Skin epidermis (tissue), 12 donors: ENCODE data around the gene TXNRD1.

Source experiments
- H3K27ac ChIP-seq, 21 experiments: fragments of 200-600 bp; sonication (generic) in 11 of 21; one replicate each; pipeline ENCODE4 v1.5.0; 2020; ENCODE audit warnings: mild to moderate bottlenecking in 3 of 21, inconsistent platforms in 2 of 21, moderate library complexity in 2 of 21
- H3K4me3 ChIP-seq, 7 experiments: fragments of 200-600 bp; sonication (generic) in 2 of 7; one replicate each; pipeline ENCODE4 v1.5.0; 2020; ENCODE audit warnings: inconsistent platforms in 2 of 7, mild to moderate bottlenecking in 2 of 7, moderate library complexity in 1 of 7

TXNRD1 gene

DNA sequence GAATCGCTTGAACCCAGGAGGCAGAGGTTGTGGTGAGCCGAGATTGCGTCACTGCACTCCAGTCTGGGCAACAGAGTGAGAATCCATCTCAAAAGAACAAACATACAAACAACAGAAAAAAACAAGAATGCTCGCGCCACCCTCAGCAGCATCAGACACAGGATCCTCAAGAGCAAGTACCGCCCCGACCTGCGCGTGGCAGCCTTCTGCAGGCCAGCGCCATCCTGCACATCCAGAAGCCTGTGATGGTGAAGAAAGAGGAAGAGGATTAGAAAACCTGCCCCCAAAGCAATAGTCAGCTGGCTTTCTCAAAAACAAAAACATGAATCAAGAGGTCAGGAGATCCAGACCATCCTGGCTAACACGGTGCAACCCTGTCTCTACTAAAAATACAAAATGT lies 57.9 kb downstream of the TXNRD1 start:
- Histone ChIP-seq H3K27ac (no peak overlapping the region), H3K4me3 (no peak overlapping the region)

DNA sequence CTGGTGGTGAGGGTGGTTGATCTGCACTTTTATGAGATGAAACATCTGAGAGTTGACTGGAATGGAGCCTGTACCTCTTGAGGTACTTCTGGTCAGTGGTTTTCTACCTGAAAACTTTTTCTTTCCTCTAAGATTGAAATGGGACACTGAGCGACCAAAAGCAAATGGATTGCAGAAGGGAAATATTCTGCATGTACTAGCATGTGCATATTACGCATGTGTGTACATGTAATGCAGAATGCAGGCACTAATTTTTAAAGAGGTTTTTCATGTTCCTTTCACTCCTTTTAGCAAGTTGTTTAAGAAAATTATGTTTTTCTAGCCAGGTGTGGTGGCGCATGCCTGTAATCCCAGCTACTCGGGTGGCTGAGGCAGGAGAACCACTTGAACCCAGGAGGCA lies 59.2 kb downstream of the TXNRD1 start:
- Histone ChIP-seq H3K4me3 (no peak overlapping the region), H3K27ac (peak overlapping the region in 1 of 21 experiments; percentile 14)

DNA sequence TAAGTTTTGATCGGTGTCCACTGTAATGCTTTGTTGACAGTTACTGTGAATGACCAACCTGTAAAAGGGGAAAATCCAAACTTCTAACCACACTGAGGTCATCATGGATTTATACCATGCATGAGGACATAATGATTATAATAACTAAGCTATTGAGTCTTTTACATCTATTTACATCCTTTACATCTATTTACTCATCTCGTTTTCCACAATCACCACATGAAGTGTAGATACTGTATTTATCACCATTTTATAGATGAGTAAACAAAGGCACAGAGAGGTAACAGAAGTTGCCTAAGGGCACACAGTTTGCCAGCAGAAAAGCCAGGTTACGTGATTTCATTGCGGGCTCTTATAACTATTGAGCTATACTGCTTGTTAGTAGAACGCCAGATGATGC lies 60.1 kb downstream of the TXNRD1 start:
- peak overlapping the region in 1 of 7 experiments; percentile 8 for H3K4me3 ChIP-seq

DNA sequence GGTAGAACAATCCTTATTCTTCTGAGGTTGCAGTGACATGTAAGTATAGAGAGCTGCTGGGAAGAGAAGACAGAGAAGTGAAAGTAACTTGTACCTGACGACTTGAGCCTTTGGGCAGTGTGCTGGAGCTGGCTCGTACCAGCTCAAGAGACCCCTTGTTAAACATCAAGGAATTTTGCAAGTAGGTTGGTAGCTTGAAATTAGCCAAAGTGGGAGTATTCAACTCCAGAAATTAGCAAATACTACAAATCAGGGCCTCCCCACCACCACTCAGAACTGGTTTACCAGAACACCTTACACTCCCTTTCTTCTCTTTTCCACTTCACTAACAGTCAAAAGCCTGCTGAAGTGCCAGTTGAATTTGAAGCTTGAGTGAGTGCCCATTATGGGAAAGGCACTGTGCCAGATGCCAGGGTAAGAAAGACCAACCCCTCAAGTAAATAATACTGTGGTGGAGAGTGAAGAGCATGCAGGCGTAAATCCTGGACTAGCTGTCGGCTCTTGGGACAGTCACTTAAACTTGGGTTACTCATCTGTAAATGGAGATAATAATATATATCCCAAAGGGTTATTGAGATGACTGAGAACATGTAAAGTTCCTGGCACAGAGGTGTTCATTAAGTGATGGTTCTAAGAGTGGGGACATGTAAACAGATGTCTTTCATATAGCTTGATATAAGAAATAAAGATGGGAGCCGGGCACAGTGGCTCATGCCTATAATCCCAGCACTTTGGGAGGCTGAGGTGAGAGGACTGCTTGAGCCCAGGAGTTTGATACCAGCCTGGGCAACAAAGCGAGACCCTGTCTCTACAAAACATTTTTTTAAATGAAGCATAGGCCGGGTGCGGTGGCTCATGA lies 60.9 kb downstream of the TXNRD1 start:
- H3K27ac ChIP-seq, result peak overlapping the region in 5 of 21 experiments; percentile 2 to 63 (median 52)
- peak overlapping the region in 1 of 7 experiments; percentile 8 for H3K4me3 ChIP-seq

More for the DNA sequence above, 60.1 kb downstream of the TXNRD1 start:
- no peak overlapping the region for H3K27ac ChIP-seq

DNA sequence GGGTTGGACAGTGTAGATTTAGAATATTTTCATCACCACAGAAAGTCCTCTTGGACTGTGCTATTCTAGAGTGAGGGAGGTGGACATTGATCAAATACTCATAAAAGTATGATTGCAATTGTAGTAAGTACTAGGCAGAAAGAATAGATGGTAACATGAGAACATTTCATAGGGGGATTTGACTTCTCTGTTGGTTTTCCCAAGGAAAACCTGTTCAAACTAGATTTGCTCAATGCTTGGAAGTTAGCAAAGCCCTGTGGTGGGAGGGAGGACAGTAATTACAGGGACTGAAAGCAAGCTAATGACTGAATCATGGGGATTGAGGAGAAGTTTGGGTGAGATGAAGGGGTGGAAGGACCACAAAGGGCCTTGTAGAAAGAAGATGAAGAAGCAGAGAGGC lies 63.6 kb downstream of the TXNRD1 start:
- Histone ChIP-seq H3K4me3 (no peak overlapping the region), H3K27ac (no peak overlapping the region)

DNA sequence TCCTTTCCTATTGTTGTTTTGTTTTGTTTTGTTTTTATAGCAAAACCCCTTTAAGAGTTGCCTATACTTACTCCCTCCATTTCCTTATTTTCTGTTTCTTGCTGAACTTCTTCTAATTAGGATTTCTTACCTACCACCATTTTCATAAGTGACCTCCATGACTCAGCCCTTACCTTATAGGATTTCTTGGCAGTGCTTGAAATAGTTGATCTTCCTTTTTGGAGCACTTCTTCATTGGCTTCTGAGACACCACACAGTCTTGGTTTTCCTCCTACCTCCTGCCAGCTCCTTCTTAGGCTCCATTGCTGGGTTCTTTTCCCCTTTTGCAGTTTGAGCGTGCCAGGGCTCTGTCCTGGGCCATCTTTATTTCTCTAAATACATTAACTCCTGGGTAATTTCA lies 64.5 kb downstream of the TXNRD1 start:
- Histone ChIP-seq H3K4me3 (no peak overlapping the region), H3K27ac (peak overlapping the region in 1 of 21 experiments; percentile 26)

DNA sequence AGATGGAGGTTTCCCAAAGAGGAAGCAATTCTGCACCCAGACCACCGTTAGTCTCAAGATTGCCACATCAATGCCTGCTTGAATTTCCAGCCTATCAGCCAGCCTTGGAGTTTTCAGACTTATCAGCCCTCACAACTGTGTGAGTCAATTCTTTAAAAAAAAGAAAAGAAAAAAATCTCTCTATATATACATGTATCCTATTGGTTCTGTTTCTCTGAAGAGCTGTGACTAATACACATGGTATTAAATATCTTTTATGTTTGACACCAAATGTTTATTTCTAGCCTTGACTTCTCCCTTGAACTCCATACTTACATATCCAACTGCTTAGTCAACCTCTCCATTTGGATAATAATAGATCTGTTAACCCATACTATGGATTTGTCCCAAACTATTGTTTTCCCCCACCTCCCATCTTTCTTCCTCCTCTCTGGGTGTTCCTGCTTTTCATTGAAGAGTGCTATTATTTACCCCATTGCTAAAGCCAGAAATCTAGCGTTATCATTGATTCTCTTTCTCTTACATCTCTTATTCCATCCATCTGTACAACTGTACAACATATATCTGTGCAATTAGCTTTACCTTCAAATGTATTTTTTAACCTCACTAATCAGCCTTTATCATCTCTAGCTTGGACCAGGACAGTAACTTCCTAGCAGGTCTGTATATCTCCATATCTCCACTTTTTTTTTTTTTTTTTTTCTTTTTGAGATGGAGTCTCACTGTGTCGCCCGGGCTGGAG lies 65.3 kb downstream of the TXNRD1 start:
- Histone ChIP-seq H3K27ac (peak overlapping the region in 1 of 21 experiments; percentile 26), H3K4me3 (no peak overlapping the region)

DNA sequence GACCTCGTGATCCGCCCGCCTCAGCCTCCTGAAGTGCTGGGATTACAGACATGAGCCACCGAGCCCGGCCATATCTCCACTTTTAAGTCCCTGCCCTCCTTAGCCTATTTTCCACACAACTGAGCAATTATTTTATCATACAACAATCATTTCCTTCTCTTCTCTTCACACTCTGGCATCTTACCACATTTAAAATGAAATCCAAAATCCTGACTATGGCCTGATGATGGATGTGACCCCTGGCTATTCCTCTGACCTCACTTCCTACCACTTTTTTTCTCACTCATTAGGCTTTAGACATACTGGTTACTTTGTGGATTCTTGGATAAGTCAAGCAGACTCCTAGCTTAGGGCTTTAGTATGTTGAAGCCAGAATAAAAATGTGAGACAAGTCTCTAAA lies 66.1 kb downstream of the TXNRD1 start:
- no peak overlapping the region for H3K4me3 ChIP-seq
- no peak overlapping the region for H3K27ac ChIP-seq

DNA sequence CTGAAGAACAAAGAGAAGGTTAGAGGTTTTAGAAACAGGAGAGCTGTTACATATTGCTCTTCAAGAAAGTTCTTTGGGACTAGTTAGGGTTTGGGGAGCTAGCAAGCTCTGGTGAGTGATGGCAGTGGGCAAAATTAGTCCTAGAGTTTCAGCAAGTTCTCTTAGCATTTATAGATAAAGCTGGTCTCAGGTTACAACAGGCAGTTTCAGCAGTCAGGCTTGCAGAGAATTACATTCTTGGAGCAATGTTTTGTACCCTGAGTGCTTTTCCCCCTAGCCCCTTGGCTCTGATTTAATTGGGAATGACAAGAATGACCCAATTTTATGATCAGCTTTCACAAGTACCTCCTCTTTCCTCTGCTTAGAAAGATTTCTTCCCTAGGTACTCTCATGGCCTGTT lies 66.5 kb downstream of the TXNRD1 start:
- no peak overlapping the region for H3K27ac ChIP-seq
- no peak overlapping the region for H3K4me3 ChIP-seq

DNA sequence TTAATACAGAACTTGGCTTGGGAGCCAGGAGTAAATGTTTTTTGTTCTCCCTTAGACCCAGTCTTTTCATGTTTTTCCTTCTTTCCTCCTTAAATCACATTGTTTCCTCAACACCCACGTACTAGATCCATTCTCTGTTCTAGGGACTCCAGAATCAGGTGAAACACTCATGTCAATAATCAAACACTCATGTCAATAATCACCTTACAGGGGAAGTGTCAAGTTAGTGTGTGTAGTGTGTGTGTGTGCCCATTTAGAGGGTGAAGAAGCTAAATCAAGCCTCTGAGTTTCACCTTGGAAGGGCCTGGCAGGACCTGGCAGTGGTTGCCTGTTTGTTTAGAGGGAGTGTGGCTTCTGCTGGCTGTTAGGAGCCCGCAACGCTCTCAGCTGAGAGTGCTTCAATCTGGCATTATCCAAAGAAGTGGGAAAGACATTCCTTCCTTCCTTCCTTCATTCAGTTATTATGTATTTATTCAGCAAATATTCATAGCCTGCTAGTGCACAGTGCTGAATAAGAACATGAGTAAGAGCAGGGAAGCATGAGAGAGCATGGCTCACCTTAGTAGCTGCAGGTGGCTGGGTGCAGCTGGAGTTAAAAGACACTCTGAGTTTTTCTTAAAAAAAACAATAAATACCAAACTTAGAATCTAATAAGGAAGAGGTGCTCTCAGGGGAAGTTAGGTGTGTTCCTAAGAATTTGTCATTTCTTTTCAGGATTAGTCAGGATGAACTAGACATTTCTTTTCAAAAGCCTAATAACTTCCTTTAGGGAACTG lies 70.3 kb downstream of the TXNRD1 start:
- H3K4me3 ChIP-seq, result peak overlapping the region in 2 of 7 experiments; percentile 58 to 62
- peak overlapping the region in 20 of 21 experiments; percentile 72 to 96 (median 88) for H3K27ac ChIP-seq

DNA sequence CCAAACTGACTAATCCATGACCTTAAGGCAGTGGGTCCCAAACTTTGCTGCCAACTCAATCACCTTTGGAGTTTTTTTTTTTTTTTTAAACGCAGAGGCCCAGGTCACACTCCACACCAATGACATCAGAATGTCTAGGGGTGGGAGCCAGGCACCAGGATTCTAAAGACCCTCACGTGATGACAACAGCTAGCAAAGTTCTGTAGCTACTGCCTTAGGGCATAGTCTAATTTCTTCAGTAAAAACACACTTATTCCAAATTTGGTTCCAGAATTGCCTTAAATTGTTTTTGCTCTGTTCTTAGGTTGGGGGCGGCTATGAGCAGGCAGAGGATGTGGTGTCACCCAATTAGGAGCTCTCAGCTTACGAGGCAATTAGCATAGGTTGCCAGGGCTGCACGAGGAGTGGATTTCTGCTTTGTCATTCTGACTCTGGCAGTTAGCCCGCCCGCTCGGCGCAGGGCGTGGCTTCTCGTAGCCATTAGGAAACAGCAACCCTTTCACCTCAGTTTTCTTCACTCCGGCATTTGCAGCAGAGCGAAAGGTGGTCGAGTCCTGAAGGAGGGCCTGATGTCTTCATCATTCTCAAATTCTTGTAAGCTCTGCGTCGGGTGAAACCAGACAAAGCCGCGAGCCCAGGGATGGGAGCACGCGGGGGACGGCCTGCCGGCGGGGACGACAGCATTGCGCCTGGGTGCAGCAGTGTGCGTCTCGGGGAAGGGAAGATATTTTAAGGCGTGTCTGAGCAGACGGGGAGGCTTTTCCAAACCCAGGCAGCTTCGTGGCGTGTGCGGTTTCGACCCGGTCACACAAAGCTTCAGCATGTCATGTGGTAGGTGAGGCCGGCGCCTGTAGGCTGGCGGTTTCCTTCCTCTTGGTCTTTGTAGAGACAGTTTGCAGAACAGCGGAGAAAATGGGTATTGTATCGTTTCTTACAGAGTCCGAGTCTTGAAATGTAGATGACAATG lies 71.2 kb downstream of the TXNRD1 start:
- Histone ChIP-seq H3K4me3 (peak overlapping the region; percentile 47 to 62 (median 58)), H3K27ac (peak overlapping the region in 20 of 21 experiments; percentile 72 to 96 (median 88))

DNA sequence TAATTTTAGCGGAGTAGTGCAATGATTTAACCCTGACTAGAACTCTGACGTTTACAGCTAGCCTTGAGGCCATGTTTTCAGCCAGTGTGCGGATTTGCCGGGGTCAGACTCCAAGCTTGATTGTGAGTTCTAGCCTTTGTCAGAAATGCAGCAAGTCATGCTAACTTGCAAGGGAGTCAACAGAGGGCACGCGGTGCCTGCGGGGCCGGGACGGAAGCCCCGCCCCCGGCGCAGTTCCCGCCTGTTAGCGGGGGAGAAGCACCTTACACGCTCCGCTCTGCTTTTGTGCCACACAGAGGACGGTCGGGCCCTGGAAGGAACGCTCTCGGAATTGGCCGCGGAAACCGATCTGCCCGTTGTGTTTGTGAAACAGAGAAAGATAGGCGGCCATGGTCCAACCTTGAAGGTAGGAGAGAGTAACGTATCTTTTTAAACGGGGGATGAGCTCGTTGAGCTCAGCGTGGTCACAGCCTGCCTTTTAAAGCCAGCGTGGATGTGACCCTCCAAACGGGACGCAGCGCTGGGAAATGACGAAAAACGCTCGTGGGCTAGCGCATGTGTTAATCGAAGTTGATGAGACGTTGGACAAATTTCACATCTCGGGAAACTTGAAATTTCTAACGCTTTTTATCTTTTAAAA lies 73.2 kb downstream of the TXNRD1 start:
- peak overlapping the region in 20 of 21 experiments; percentile 6 to 96 (median 88) for H3K27ac ChIP-seq
- H3K4me3 ChIP-seq, result peak overlapping the region; percentile 47 to 62 (median 58)

DNA sequence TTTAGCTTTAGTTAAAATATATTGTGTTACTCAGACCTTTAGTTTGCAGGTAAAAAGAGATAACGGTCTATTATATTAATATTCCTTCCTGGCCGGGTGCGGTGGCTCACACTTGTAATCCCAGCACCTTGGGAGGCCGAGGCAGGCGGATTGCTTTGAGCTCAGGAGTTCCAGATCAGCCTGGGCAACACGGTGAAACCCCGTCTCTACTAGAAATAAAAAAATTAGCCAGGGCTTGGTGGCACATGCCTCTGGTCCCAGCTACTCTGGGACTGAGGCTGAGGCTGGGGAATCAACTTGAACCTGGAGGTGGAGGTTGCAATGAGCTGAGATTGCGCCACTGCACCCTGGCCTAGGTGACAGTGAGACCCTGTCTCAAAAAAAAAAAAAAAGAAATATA lies 74.7 kb downstream of the TXNRD1 start:
- Histone ChIP-seq H3K27ac (no peak overlapping the region), H3K4me3 (peak overlapping the region in 3 of 7 experiments; percentile 51 to 62 (median 58))

DNA sequence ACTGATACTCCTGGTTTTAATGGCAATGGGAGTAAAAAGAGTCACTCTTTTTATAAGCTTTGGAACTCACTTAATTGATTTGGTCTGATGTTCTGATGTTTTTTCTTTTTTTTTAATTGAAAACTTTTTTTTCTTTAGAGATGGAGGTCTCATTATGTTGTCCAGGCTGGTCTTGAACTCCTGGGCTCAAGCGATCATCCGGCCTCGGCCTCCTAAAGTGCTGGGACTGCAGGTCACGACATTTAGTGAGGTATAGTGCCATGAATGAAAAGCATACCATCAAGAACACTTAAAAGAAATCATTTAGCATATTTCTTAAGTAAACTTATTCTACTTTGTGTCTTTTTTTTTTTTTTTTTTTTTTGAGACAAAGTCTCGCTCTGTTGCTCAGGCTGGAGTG lies 75.3 kb downstream of the TXNRD1 start:
- no peak overlapping the region for H3K27ac ChIP-seq
- no peak overlapping the region for H3K4me3 ChIP-seq

DNA sequence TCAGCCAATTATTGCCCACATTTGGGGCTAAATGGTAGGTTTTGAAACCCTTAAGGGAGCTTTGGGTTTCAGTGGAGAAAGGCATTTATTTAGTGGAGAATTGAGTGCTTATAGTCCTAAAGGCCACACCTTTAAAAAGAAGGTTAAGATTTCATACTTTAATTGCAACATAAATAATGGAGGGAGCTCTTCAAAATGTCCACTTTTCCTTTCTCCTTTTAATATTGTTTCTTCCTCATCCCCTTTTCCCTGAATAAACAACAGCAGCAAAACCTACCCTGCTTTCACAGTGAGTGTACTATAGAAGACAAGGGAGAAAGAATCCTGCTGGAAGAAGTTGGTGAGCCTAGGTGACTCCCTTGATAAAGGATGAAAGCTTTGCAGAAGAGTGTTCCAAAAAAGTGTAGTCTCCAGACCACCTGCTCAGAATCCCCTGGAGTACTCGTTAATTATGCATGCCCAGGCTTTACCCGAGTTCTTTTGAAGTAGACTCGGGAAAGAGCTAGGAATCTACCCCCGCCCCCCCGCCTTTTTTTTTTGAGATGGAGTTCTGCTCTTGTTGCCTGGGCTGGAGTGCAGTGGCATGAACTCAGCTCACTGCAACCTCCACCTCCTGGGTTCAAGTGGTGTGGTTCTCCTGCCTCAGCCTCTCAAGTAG lies 76.4 kb downstream of the TXNRD1 start:
- Histone ChIP-seq H3K4me3 (no peak overlapping the region), H3K27ac (peak overlapping the region in 2 of 21 experiments; percentile 5 to 39)

DNA sequence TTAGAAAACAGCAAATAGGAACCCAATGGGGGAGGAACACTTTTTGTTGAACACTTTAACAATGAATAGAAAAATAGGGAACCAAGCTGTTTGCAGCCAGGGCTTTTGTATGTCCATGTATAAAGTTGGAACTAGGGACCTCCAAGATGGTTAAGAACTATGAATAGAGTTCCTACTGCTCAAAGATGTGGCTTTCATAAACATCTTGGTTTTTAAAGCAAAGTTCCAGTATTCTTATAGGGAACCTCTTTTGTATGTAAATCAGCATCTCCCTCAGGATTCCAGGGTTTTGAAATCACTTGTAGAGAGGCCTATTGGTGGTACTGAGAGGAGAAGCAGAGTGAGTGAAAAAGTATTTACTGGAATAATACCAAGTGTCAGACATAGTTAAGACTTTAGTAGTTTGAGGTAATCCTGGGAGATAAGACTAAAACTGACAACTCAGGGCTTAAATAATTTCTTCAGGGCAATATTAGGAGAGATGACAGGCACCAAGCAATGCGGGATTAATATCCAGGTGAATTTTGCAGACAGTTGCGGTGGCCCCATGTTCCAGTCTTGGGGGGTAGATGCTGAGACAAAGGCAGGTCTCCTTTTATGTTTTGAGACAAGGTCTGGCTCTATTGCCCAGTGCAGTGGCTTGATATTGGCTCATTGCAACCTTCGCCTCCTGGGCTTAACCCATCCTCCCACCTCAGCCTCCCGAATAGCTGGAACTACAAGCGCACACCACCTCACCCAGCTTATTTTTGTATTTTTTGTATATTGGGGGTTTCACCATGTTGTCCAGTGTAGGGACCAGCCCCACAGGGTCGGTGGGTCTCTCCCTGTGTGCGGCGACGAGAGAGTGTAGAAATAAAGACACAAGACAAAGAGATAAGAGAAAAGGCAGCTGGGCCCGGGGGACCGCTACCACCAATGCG lies 77.6 kb downstream of the TXNRD1 start:
- Histone ChIP-seq H3K27ac (peak overlapping the region in 1 of 21 experiments; percentile 39), H3K4me3 (no peak overlapping the region)
